Activated T-cell treated with anti-CD3 and anti-CD28 coated beads, Interleukin-2, amount 50 U/mL, for 72 hours (primary cell): ENCODE results near the gene ADORA2A. TPM values are rescaled to one million over a fixed set of nuclear protein-coding genes. Genes with fewer than 3 reads are reported as not detected.
"Not testable (repeated sequence)": the region's sequence is repeated elsewhere in the genome, so short reads cannot be mapped to it uniquely, and the experiment has no call there.

ENCODE experiments used
- ATAC-seq, 2 donors: fragments of 150-1000 bp; cut with Tn5 transposase; replicated peaks in 1 of 2; 2 replicates each; pipeline ENCODE4 v1.10.0; 2021; ENCODE audit warnings: moderate library complexity in 2 of 2, mild to moderate bottlenecking in 1 of 2
- DNase-seq, 2 donors: peaks; one replicate each; pipeline ENCODE4 v3.0.0; 2021 to 2022; ENCODE audit warnings: mixed read lengths in 1 of 2
- H3K27ac Mint-ChIP-seq: one replicate; pipeline ENCODE4 v1.8.0; 2022; ENCODE audit warnings: mild to moderate bottlenecking, moderate library complexity, mixed read lengths
- H3K27me3 Mint-ChIP-seq: one replicate; pipeline ENCODE4 v1.8.0; 2022; ENCODE audit warnings: low read depth, mixed read lengths
- H3K36me3 Mint-ChIP-seq, 2 donors: one replicate each; pipeline ENCODE4 v1.8.0; 2022; ENCODE audit warnings: mixed read lengths in 2 of 2, mild to moderate bottlenecking in 1 of 2; ENCODE audit not compliant: insufficient read depth in 2 of 2
- H3K4me1 Mint-ChIP-seq: one replicate; pipeline ENCODE4 v1.8.0; 2022; ENCODE audit warnings: low read depth, mixed read lengths
- H3K4me3 Mint-ChIP-seq, 2 donors: one replicate each; pipeline ENCODE4 v1.8.0; 2022; ENCODE audit warnings: mild to moderate bottlenecking in 2 of 2, mixed read lengths in 2 of 2, moderate library complexity in 2 of 2
- H3K9me3 Mint-ChIP-seq, 2 donors: one replicate each; pipeline ENCODE4 v1.8.0; 2022; ENCODE audit warnings: mixed read lengths in 2 of 2
- total RNA-seq, 2 donors: library from RNA; stranded (reverse); gene quantifications; one replicate each; pipeline ENCODE4 v1.2.3, GENCODE V29; 2022

Gene ADORA2A
- total RNA-seq, 2 donors from 2014 or later, result 34.6 to 41.2 TPM

GRCh38 chr22:24485170-24485569 lies 57.8 kb downstream of the ADORA2A start:
- Mint-ChIP-seq H3K4me1 (peaks cover 36% of the 10 kb centered on the region), H3K27ac (no peak overlapping the region), H3K36me3 (no peaks in the 10 kb centered on the region), H3K27me3 (peaks cover 15% of the 10 kb centered on the region), H3K9me3 (no peaks in the 10 kb centered on the region), H3K4me3 (no peak overlapping the region)
- ATAC-seq (no peak), DNase-seq (no peak)

- DNase-seq, result no peak
- no peak overlapping the region for H3K4me3 Mint-ChIP-seq
These were observed 58.2 kb downstream of the ADORA2A start for GRCh38 chr22:24485608-24486007.

GRCh38 chr22:24486501-24486921 lies 59.1 kb downstream of the ADORA2A start:
- Mint-ChIP-seq H3K4me3 (peak overlapping the region in 1 of 2 donors; percentile 58), H3K27ac (peak overlapping the region; percentile 63), H3K27me3 (peaks cover 15% of the 10 kb centered on the region), H3K9me3 (no peaks in the 10 kb centered on the region), H3K4me1 (peaks cover 36% of the 10 kb centered on the region), H3K36me3 (no peaks in the 10 kb centered on the region)
- ATAC-seq (peak; percentile 98 to 99), DNase-seq (peak; percentile 62 to 67)

More at GRCh38 chr22:24485608-24486007, 58.2 kb downstream of the ADORA2A start:
- no peak overlapping the region for H3K27ac Mint-ChIP-seq
- peaks cover 15% of the 10 kb centered on the region for H3K27me3 Mint-ChIP-seq
- H3K4me1 Mint-ChIP-seq, result peaks cover 36% of the 10 kb centered on the region
- H3K36me3 Mint-ChIP-seq, result no peaks in the 10 kb centered on the region
- no peaks in the 10 kb centered on the region for H3K9me3 Mint-ChIP-seq
- no peak for ATAC-seq

- Mint-ChIP-seq H3K9me3 (no peaks in the 10 kb centered on the region), H3K4me3 (no peak overlapping the region), H3K36me3 (no peaks in the 10 kb centered on the region), H3K27ac (no peak overlapping the region), H3K4me1 (peaks cover 24% of the 10 kb centered on the region), H3K27me3 (peaks cover 28% of the 10 kb centered on the region)
- DNase-seq (no peak), ATAC-seq (no peak)
These were observed 61.6 kb downstream of the ADORA2A start for GRCh38 chr22:24489011-24489410.

GRCh38 chr22:24489434-24489833 lies 62.0 kb downstream of the ADORA2A start:
- not testable (repeated sequence) for H3K4me3 Mint-ChIP-seq, DNase-seq, H3K27ac Mint-ChIP-seq, ATAC-seq, H3K9me3 Mint-ChIP-seq, H3K36me3 Mint-ChIP-seq
- Mint-ChIP-seq H3K4me1 (peaks cover 20% of the 10 kb centered on the region), H3K27me3 (peaks cover 24% of the 10 kb centered on the region)

Other genes starting within 250 kb of the ADORA2A start
- gene SUSD2, start 246.1 kb upstream of the ADORA2A start, total RNA-seq, result under 1 TPM; 0.55 to 0.60 TPM
- under 1 TPM in 1 of 2 donors, not detected in 1; 0.37 TPM for gene GGT5, start 182.5 kb upstream of the ADORA2A start, total RNA-seq
- gene SPECC1L, start 156.8 kb upstream of the ADORA2A start, total RNA-seq, result 10 to 100 TPM; 59.4 to 61.8 TPM
- gene UPB1, start 67.7 kb downstream of the ADORA2A start, total RNA-seq, result 1 to 10 TPM in 1 of 2 donors, under 1 TPM in 1; 0.26 to 1.2 TPM
- 10 to 100 TPM; 96.4 to 98.2 TPM for gene GUCD1, start 127.5 kb downstream of the ADORA2A start, total RNA-seq
- 10 to 100 TPM; 69.3 to 76.5 TPM for gene SNRPD3, start 128.4 kb downstream of the ADORA2A start, total RNA-seq
- 1 to 10 TPM; 1.2 to 2.0 TPM for gene LRRC75B, start 165.5 kb downstream of the ADORA2A start, total RNA-seq
- gene GGT1, start 175.6 kb downstream of the ADORA2A start, total RNA-seq, result 10 to 100 TPM; 34.4 to 47.6 TPM